HepG2 (cell line): ENCODE measurements around the gene CAPN9. TPM values are rescaled to one million over a fixed set of nuclear protein-coding genes. Genes with fewer than 3 reads are reported as not detected.
A peak's percentile ranks its signal among the peaks of the same experiment; 100 is the strongest.

Experiments used
- ATAC-seq: fragments of 200-7000 bp; cut with Tn5 transposase; 3 replicates; pipeline ENCODE4 v1.9.1; 2020; ENCODE audit warnings: mild to moderate bottlenecking, moderate library complexity
- BruUV-seq: library from RNA; stranded (reverse); fragments of 400-500 nt; replicated peaks from 2 replicates; lab custom pipeline; 2021; lab: Mats Ljungman, UMichigan
- CTCF ChIA-PET: fragments of 300-600 bp; formaldehyde crosslinking; extraction: SDS; loops from one replicate; lab custom pipeline; 2021; ENCODE audit warnings: low total read pairs, inconsistent platforms, low intra/inter-chr PET ratio; lab: Yijun Ruan, JAX
- POLR2A ChIA-PET: fragments of 350-600 bp; sonication (Branson Sonifier 250); formaldehyde crosslinking; loops from one replicate; lab custom pipeline; 2020; ENCODE audit warnings: antibody characterized with exemption, inconsistent platforms; lab: Yijun Ruan, JAX
- DNase-seq: peaks from one replicate; pipeline ENCODE4 v3.0.0-alpha.2; 2015; ENCODE audit warnings: low spot score
- FAIRE-seq: peaks from 3 replicates; lab custom pipeline; 2011; peaks lifted over from hg19 to GRCh38; lab: Jason Lieb, UNC
- H2AFZ ChIP-seq: one replicate; pipeline ENCODE4 v1.6.1; 2011; ENCODE audit warnings: low read length, inconsistent platforms
- H3K27ac ChIP-seq: fragments of 300-600 bp; 3 replicates; pipeline ENCODE4 v1.8.0; 2011; ENCODE audit warnings: mixed run types, mild to moderate bottlenecking, mixed read lengths, low read length, inconsistent platforms; ENCODE audit not compliant: insufficient read depth; ENCODE audit errors: extremely low read length
- H3K27me3 ChIP-seq, 2 experiments: fragments of 200-600 bp in 1 of 2; 2 replicates in 1 of 2; 3 replicates in 1 of 2; pipeline versions ENCODE4 v1.6.0 to v1.8.0; 2011; ENCODE audit warnings: low read length in 2 of 2, mild to moderate bottlenecking in 2 of 2, moderate library complexity in 2 of 2, inconsistent platforms in 1 of 2; ENCODE audit not compliant: insufficient read depth in 2 of 2, control insufficient read depth in 1 of 2
- H3K36me3 ChIP-seq, 2 experiments: fragments of 200-600 bp in 1 of 2; replicated peaks in 1 of 2; 2 replicates in 1 of 2; 3 replicates in 1 of 2; pipeline versions ENCODE4 v1.5.1 to v1.8.0; 2011; ENCODE audit warnings: low read length in 2 of 2, inconsistent platforms in 1 of 2; ENCODE audit not compliant: insufficient read depth in 2 of 2, control insufficient read depth in 1 of 2
- H3K4me1 ChIP-seq: 2 replicates; pipeline ENCODE4 v1.5.1; 2012; ENCODE audit warnings: low read length, inconsistent platforms; ENCODE audit not compliant: insufficient read depth
- H3K4me2 ChIP-seq: 2 replicates; pipeline ENCODE4 v1.6.0; 2011; ENCODE audit warnings: low read depth, low read length, inconsistent platforms
- H3K4me3 ChIP-seq, 3 experiments: fragments of 200-600 bp in 1 of 3; sonication (generic), shearing (Covaris generic) in 1 of 3; replicated peaks in 1 of 3; 2 replicates each; pipeline ENCODE4 v1.5.1; 2011 to 2016; ENCODE audit warnings: low read length in 3 of 3, inconsistent platforms in 2 of 3, low read depth in 2 of 3, mild to moderate bottlenecking in 2 of 3, control low read depth in 1 of 3, mixed read lengths in 1 of 3; ENCODE audit not compliant: insufficient read depth in 1 of 3
- H3K79me2 ChIP-seq: one replicate; pipeline ENCODE4 v1.6.1; 2011; ENCODE audit warnings: low read length, inconsistent platforms; ENCODE audit not compliant: insufficient read depth
- H3K9ac ChIP-seq: 2 replicates; pipeline ENCODE4 v1.6.0; 2011; ENCODE audit warnings: mild to moderate bottlenecking, low read depth, low read length, inconsistent platforms; ENCODE audit not compliant: insufficient read depth
- H3K9me3 ChIP-seq: 2 replicates; pipeline ENCODE4 v1.5.1; 2012; ENCODE audit warnings: mild to moderate bottlenecking, low read length
- H4K20me1 ChIP-seq: 2 replicates; pipeline ENCODE4 v1.6.0; 2011; ENCODE audit warnings: inconsistent platforms, mild to moderate bottlenecking, low read length, moderate library complexity; ENCODE audit not compliant: insufficient read depth
- MIER3 ChIP-seq: IDR thresholded peaks from 2 replicates; pipeline ENCODE4 v1.6.1; 2016; ENCODE audit warnings: missing compliant biosample characterization, borderline replicate concordance
- RAD21 ChIP-seq: fragments of 450-650 bp; formaldehyde crosslinking; IDR thresholded peaks from 2 replicates; pipeline ENCODE4 v1.5.0; 2020; ENCODE audit warnings: mild to moderate bottlenecking
- SMC3 ChIP-seq: IDR thresholded peaks from 2 replicates; pipeline ENCODE4 v1.6.1; 2011; ENCODE audit warnings: low read length, improper control_type of control experiment
- STAG1 ChIP-seq: sonication (generic); formaldehyde crosslinking; IDR thresholded peaks from 2 replicates; pipeline ENCODE4 v1.4.0; 2020; ENCODE audit warnings: missing genetic modification reagents
- ZNF274 ChIP-seq: sonication (generic); formaldehyde crosslinking; IDR thresholded peaks from 2 replicates; pipeline ENCODE4 v1.5.1; 2020; ENCODE audit warnings: mild to moderate bottlenecking, missing genetic modification reagents
- ZNF510 ChIP-seq: sonication (generic); formaldehyde crosslinking; IDR thresholded peaks from 2 replicates; pipeline ENCODE4 v1.4.0; 2020; ENCODE audit warnings: low read depth, mild to moderate bottlenecking, missing genetic modification reagents
- ZNF543 ChIP-seq: sonication (generic); formaldehyde crosslinking; IDR thresholded peaks from 2 replicates; pipeline ENCODE4 v1.4.0; 2020; ENCODE audit warnings: mild to moderate bottlenecking, missing genetic modification reagents
- WGBS: methylation state at CpG from one replicate; pipeline ENCODE4 v1.1.6; 2017; ENCODE audit warnings: low lambda C conversion rate; 5-methylcytosine and 5-hydroxymethylcytosine counted together
- in situ Hi-C: cut with HindIII; loops from 2 replicates; pipeline ENCODE4 v1.10.0; 2017; ENCODE audit warnings: low pct_unique_long_range_greater_than_20kb; ENCODE audit not compliant: extremely low pct_ligation_motif_present
- intact Hi-C: fragments of 100-400 bp; cut with micrococcal nuclease; formaldehyde crosslinking; loops from one replicate; pipeline ENCODE4 v1.10.0; 2022; ENCODE audit not compliant: unreplicated experiment
- polyA plus RNA-seq, 8 experiments: library from polyadenylated mRNA; depleted of rRNA in 3 of 8; stranded (reverse) in 7 of 8; unstranded in 1 of 8; fragments of >200 nt; fragmentation: Illumina TruSeq in 4 of 8; extraction: Trizol in 4 of 8; gene quantifications; 2 replicates each; pipeline versions ENCODE4 v1.2.1 to v1.2.3, GENCODE V29; 2011 to 2016; ENCODE audit warnings: low read depth in 4 of 8, missing spikeins in 1 of 8, mixed read lengths in 1 of 8; ENCODE audit not compliant: insufficient read depth in 1 of 8
- total RNA-seq, 5 experiments: library from RNA; depleted of rRNA; stranded (reverse); fragments of >200 nt; fragmentation: Illumina TruSeq; extraction: Trizol; gene quantifications; 2 replicates each; pipeline ENCODE4 v1.2.3, GENCODE V29; 2016; ENCODE audit warnings: low read depth in 1 of 5
- TF ChIP-seq, protein P1 (sequence below): sonication (generic); formaldehyde crosslinking; IDR thresholded peaks from 2 replicates; pipeline ENCODE4 v1.5.0; 2020; ENCODE audit warnings: mild to moderate bottlenecking, missing genetic modification reagents, moderate library complexity
- TF ChIP-seq, protein P2 (sequence below): IDR thresholded peaks from 2 replicates; pipeline ENCODE4 v1.6.1; 2018; ENCODE audit warnings: missing genetic modification reagents
- TF ChIP-seq, protein P3 (sequence below): sonication (generic); formaldehyde crosslinking; IDR thresholded peaks from 2 replicates; pipeline ENCODE4 v1.5.0; 2020; ENCODE audit warnings: mild to moderate bottlenecking, missing genetic modification reagents, borderline replicate concordance

The CAPN9 gene
- total and polyA plus RNA-seq, 2 of the 13 experiments (the other 11 are each of a cell fraction or from before 2014, with no cell fraction given): 0.04 to 0.31 TPM

DNA sequence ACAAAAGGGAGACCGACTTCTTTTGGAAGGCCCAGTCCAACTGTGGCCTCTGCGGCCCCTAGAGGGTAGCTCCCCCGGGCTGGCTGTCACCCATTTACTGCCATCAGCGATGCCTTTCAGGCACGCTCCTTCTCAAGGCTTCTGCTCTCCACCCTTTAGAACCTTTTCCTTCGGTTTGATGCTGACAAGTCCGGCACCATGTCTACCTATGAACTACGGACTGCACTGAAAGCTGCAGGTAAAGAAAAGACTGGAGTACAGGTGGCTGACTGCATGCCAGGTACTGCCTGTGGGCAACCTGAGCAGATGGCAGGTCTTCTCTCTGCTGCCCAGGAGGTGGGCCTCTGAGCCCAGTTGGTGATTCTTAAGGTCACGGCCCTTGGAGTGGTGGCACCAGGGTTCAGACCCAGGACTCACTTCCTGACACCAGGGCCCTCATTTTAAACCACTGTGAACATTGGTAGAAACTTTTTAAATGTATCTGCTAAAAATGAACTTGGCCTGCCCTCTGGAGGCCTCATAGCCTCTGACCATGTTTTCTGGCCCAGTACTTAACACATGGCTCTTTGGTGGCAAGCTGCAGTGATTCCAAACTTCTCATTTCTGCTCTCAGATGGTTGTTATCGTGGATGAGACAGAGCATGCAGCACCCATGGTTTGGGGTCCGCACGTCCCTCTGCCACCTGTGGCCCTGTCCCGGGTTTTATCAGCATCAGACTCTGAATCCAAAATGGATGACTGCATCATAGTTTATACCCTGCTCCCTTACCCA is 45.7 kb downstream of the CAPN9 start:
- ChIA-PET POLR2A (no interaction called here), CTCF (interaction anchor here (1.8 kb wide), 1 partner anchor 161 kb away, joined by 6 read pairs; no protein-coding TSS in a partner anchor)
- H3K4me1 ChIP-seq: peaks cover 36% of the 10 kb centered on the region
- no peaks in the 10 kb centered on the region for H3K79me2 ChIP-seq
- in situ Hi-C loops: loop anchor here (25.0 kb wide), 1 partner anchor 419 kb away; no protein-coding TSS in a partner anchor
- peaks cover 0 to 6% of the 10 kb centered on the region in 2 experiments; a peak in 1 of 5 replicates for H3K27me3 ChIP-seq
- H3K36me3 ChIP-seq: no peaks in the 10 kb centered on the region
- TF ChIP-seq STAG1 (CRISPR knock-in tag): peak; percentile 87
- TF ChIP-seq, protein P1, sequence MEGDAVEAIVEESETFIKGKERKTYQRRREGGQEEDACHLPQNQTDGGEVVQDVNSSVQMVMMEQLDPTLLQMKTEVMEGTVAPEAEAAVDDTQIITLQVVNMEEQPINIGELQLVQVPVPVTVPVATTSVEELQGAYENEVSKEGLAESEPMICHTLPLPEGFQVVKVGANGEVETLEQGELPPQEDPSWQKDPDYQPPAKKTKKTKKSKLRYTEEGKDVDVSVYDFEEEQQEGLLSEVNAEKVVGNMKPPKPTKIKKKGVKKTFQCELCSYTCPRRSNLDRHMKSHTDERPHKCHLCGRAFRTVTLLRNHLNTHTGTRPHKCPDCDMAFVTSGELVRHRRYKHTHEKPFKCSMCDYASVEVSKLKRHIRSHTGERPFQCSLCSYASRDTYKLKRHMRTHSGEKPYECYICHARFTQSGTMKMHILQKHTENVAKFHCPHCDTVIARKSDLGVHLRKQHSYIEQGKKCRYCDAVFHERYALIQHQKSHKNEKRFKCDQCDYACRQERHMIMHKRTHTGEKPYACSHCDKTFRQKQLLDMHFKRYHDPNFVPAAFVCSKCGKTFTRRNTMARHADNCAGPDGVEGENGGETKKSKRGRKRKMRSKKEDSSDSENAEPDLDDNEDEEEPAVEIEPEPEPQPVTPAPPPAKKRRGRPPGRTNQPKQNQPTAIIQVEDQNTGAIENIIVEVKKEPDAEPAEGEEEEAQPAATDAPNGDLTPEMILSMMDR (CRISPR knock-in tag): peak; percentile 75
- TF ChIP-seq, protein P2, sequence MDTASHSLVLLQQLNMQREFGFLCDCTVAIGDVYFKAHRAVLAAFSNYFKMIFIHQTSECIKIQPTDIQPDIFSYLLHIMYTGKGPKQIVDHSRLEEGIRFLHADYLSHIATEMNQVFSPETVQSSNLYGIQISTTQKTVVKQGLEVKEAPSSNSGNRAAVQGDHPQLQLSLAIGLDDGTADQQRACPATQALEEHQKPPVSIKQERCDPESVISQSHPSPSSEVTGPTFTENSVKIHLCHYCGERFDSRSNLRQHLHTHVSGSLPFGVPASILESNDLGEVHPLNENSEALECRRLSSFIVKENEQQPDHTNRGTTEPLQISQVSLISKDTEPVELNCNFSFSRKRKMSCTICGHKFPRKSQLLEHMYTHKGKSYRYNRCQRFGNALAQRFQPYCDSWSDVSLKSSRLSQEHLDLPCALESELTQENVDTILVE: no peak
- no peak for TF ChIP-seq ZNF510 (CRISPR knock-in tag)
- no peak for TF ChIP-seq MIER3 (CRISPR knock-in tag)
- peak; percentile 75 for TF ChIP-seq SMC3
- peak; percentile 50; the same call in 1 of the 2 replicates for TF ChIP-seq RAD21 (CRISPR knock-in tag)
- TF ChIP-seq ZNF543 (CRISPR knock-in tag): no peak
- TF ChIP-seq, protein P3, sequence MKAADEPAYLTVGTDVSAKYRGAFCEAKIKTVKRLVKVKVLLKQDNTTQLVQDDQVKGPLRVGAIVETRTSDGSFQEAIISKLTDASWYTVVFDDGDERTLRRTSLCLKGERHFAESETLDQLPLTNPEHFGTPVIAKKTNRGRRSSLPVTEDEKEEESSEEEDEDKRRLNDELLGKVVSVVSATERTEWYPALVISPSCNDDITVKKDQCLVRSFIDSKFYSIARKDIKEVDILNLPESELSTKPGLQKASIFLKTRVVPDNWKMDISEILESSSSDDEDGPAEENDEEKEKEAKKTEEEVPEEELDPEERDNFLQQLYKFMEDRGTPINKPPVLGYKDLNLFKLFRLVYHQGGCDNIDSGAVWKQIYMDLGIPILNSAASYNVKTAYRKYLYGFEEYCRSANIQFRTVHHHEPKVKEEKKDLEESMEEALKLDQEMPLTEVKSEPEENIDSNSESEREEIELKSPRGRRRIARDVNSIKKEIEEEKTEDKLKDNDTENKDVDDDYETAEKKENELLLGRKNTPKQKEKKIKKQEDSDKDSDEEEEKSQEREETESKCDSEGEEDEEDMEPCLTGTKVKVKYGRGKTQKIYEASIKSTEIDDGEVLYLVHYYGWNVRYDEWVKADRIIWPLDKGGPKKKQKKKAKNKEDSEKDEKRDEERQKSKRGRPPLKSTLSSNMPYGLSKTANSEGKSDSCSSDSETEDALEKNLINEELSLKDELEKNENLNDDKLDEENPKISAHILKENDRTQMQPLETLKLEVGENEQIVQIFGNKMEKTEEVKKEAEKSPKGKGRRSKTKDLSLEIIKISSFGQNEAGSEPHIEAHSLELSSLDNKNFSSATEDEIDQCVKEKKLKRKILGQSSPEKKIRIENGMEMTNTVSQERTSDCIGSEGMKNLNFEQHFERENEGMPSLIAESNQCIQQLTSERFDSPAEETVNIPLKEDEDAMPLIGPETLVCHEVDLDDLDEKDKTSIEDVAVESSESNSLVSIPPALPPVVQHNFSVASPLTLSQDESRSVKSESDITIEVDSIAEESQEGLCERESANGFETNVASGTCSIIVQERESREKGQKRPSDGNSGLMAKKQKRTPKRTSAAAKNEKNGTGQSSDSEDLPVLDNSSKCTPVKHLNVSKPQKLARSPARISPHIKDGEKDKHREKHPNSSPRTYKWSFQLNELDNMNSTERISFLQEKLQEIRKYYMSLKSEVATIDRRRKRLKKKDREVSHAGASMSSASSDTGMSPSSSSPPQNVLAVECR: no peak
- 0 out of 2 replicates have a peak, but pooled peaks have one; percentile 31 for TF ChIP-seq ZNF274 (CRISPR knock-in tag)
- no peak overlapping the region for H3K9ac ChIP-seq
- DNase-seq: peak; percentile 31
- H3K4me2 ChIP-seq: no peak overlapping the region
- 68% methylated on average over 12 of the region's 13 CpGs for WGBS
- no peaks in the 10 kb centered on the region for H3K9me3 ChIP-seq
- no TSS peak for BruUV-seq
- H3K4me3 ChIP-seq: no peak overlapping the region
- peak; percentile 36 for FAIRE-seq
- intact Hi-C loops: loop anchor here (1.0 kb wide), 1 partner anchor 161 kb away; no protein-coding TSS in a partner anchor
- H2AFZ ChIP-seq: no peak overlapping the region
- H3K27ac ChIP-seq: no peak overlapping the region
- H4K20me1 ChIP-seq: no peaks in the 10 kb centered on the region
- peak; percentile 61 for ATAC-seq
